Nucleus accumbens (tissue), 56 donors: ENCODE results near the gene SPRING1.
A peak's percentile ranks its signal among the peaks of the same experiment; 100 is the strongest.

ENCODE experiments used
- DNase-seq, 56 donors: peaks; one replicate each; lab custom pipeline; 2025; lab: John Stamatoyannopoulos, UW

SPRING1 gene

DNA sequence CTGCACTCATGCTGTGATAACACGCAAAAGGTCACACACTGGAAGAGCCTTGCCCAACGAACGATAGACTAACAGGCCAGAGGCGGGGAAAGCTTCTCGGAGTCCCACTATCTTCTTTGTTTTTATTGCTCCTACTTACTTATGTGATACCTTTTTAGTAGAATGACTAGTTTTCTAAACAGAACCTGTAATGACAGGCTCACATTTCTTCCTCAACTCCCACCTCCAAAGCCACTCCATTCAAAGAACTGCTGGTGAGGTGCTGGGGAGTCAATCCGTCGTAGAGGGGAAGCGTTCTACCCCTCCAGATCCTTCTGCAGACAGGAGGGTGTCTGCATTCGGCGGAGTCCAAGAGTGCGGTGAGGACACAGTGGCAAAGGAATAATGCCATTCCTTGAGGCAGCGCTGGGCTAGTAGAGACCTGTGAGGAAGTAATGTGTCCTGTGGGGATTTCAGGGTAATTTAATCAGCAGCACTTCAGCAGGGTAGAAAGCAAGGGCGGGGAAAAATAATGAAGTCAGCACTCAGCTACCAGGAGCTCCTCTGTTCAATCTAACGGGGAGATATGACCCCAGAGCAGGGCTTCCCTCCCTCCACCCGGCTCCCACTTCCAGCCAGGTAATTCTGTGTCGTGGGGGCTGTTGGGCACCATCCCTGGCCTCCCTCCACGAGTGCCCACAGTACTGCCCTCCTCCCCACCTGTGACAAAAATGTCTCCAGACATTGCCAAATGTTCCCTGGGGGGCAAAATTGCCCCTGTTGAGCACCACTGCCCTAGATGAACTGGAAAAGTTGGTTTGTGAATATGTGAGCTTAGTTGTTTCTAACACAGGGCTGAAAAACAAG is 25.2 kb downstream of the SPRING1 start:
- no peak for DNase-seq

DNA sequence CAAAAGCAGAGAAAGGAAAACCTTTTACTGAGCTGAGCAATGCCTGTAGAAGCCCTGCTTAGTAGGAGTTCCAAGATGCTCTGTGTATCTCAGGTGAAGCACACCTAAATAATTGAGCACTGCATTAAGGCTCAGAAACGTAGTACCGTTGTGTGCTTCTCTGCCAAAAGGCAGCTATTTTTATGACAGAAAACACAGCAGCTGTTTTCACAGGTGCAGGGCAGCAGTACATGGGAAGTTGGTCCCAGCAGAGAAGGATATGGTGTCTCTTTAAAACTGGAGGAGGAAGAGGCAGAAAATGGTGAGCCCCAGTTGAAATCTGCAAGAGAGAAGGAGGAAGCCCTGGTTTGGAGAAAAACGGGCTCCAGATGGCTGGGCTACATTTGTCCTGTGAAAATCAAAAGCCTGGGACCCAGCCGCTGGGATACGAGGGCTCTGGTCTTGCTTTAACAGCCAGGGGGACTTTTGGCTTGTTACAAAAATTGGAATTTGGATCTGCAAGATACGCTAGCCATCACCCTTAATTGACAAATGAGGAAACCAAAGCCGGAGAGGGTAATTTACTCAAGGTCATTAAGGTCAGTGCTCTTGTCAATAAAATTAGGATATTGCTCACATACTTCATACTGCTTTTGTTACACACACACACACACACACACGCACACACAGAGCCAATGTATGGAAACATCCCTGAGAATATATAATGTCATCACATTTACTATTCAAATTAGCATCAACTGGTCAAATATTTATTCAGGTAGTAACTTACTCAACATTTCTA is 27.3 kb downstream of the SPRING1 start:
- no peak for DNase-seq

DNA sequence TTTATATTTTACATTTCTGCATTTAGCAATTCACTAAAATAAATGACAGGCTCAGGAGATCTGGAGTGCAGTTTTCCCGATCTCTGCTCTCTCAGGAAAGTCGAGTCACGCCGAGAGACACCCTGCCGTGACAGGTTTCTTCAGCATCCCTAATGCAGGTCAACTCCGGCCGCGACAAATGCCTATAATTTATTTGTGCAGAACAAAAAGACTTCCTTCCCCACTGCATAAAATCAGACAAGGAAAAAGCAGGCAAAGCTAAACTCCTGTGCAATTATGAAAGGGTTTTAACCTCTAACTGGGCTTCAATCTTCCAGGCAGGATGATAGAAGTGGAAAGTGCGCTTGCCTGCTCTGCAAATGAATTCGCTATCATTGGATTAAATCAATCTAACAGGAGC is 28.1 kb downstream of the SPRING1 start:
- no peak for DNase-seq

DNA sequence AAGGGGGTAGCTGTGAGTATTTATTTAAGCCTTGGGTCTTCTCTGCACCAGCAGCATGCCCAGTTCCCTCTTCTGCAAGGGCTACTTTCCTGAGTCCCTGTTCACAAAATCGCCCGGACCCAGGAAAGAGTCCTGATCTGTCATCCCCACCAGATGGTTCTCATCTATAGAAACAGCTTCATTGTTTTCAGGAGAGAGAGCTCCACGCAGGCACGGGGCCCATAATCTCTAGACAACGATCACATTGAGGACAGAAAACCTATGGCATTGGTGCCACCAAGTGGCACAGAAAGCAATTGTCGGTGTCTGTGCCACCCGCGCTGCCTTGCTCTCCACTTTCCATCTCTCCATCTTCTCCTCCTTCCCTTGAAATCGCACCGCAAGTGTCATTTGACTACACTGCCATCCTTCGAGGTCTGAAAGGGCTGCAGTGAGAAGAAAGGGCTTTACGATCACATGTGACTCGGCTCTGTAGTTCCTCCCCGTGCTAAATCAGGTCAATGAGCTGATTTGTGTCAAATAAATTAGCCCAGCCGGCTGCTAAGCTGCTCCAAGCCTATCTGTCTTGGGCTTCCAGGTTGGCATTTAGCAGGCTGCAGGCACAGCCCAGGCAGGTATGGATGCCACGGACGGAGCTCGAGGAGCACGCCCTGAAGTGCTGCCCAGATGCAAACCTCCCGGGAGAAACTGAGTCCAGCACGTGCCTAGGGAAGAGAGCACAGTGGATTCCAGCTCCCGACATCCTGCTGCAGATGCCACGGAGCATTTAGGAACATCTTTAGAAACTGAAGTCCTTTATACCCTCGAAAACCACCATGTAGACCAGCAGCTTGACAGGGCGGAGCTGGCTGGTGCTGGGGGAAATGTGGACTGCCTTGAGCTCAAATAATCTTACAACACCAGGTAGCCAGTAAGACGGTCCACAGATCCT is 28.8 kb downstream of the SPRING1 start:
- peak; percentile 18 to 93 (median 78) for DNase-seq

DNA sequence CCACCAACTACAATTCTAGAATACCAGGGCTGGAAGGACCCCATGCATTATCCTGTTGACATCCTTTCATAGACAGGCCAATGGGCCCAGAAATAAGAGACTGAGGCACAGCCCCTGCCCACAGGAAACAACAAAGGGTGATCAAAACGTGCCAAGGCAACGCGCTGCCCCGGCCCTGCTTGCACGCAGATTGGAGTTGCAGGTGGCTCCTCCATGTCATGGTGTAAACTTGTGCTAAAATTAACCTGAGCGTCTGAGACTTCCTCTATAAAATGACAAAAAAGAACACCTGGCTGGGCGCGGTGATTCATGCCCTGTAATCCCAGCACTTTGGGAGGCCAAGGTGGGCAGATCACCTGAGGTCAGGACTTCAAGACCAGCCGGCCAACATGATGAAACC is 30.1 kb downstream of the SPRING1 start:
- no peak for DNase-seq

DNA sequence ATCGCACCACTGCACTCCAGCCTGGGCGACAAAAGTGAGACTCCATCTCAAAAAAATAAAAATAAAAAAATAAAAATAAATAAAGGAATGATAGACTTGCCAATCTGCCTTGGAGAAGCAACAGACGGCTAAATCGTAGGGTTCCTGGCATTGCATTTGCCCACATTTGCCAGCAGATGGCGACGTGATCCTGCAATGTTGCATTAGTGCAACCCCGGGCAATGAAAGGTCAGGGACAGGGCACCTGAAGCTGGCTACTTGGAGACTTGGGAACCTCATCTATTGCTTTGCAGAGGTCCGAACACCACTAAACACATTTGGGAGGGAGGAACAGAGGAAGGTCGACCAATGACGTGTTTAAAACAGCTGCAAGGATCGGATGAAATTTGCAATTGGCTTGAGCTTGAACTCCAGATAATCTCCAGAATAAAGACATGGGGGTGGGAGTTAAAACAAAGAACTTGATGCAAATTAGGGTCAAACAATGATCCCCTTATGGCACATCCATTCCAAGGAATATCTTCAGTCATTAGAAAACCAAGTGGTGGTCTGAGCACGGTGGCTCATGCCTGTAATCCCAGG is 34.6 kb downstream of the SPRING1 start:
- peak in 49 of 56 donors; percentile 8 to 84 (median 53) for DNase-seq

DNA sequence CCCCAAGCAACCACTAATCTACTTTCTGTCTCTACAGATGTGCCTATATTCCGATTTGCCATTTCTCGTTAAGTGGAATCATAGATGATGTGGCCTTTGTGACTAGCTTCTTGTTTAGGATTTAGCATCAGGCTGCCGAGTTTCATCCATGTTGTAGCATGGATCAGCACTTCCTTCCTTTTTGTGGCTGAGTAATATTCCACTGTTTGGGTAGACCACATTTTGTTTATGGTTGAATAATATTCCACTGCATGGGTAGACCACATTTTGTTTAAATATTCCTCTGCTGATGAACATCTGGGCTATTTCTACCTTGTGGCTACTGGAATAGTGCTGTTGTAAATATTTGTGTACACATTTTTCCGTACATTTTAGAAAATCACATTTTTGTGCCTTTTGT is 36.4 kb downstream of the SPRING1 start:
- DNase-seq = no peak

DNA sequence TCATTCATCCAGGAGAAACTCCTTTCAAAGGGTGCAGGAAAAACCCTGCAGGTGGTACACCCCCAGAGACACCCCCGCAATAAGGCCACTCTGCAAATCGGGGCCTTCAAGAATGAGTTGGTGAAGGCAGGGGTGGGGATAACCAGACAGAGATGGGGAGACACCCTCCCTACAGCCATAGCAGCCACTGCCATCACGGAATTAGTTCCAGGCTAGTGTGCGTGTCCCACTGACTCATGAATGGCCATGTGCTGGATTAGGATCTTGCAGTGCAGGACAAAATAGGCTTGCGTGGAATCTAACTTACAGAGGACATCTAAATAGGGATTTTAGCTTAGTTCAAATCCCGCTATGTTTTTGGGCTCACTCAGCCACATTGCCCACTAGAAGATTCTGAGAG is 37.8 kb downstream of the SPRING1 start:
- DNase-seq = no peak

DNA sequence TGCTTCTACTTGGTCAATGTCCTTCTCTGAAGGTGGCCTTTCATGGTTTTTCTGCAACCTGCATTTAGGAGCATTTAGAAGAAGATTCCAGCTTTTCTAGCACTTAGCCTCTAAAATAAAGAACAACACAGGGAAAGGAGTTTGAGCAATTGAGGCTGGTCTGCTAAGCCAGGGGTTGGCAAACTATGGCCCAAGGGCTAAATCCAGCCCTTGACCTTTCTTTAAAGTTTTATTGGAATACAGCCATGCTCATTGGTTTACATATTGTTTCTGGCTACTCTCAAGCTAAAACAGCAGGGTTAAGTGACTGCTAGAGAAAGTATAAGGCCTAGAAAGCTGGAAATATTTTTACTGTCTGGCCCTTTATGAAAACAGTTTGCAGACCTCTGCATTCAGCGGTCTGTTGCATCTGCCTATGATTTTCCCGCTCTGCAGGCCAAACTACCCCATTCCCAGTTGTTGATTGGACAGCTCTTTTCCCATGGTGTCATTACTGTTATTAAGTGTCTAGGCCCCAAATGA is 39.3 kb downstream of the SPRING1 start:
- no peak for DNase-seq

DNA sequence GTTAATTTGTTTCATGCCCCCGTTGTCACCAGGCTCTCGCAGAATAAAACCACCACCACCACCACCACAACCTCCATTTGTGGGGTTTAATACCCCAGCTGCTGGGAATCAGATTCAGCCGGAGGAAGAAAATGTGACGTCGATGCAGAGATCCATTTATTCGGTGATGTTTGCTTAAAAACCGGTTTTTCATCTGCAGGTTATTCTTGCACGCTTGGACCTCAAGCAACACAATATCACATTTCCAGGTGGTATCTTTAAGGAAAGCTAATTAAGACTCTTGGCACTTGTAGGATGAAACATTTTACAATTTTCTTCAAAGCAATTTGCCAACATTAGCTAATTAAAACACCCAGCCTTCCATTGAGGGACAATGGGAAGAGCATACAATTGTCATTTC is 39.8 kb downstream of the SPRING1 start:
- no peak for DNase-seq

DNA sequence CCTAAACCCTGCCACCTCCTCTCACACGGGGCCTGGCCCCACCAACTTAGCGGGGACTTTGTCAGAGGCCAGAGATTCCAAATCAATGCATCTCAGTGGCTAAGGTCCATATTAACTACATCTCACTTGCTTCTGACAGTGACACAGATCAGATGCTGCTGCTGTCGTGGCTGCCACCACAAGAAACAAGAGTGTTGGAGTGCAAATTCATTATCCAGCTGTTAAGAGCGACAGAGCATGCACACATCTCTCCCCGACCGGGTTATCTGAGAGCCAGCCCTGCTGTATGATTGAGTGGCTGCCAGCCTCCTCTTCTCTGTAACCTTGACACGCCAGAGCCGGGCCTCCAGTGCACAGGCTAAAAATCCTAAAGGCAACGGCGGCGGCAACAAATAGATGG is 40.2 kb downstream of the SPRING1 start:
- DNase-seq = no peak

DNA sequence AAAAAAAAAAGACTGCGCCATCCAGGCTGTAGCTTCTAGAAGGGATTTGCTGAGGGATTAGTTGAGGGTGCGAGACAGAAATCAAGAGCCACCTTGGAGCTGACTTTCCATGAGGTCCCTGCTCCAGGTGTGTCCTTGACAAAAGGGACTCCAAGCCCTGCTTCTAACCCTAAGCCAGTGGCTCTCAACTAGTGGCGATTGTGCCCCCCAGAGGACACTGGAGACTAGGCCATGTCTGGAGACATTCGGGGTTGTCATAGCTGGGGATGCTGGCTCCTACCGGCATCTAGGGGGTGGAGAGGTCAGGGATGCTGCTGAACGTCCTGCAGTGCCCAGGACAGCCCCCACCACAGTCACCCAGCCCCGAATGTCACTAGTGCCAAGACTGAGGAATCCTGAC is 40.6 kb downstream of the SPRING1 start:
- DNase-seq = peak in 3 of 56 donors; percentile 18 to 30 (median 22)

DNA sequence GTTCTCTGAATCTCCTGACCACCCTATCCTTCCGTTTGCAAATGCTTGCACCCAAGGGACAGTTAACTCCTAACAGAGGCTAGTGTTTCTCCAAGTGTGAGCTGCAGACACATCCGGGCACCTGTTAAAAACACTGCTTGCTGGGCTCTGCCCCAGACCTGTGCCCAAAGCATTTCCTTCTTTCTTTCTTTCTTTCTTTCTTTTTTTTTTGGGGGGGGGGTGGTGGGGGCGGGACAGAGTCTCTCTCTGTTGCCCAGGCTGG is 42.5 kb downstream of the SPRING1 start:
- no peak for DNase-seq

DNA sequence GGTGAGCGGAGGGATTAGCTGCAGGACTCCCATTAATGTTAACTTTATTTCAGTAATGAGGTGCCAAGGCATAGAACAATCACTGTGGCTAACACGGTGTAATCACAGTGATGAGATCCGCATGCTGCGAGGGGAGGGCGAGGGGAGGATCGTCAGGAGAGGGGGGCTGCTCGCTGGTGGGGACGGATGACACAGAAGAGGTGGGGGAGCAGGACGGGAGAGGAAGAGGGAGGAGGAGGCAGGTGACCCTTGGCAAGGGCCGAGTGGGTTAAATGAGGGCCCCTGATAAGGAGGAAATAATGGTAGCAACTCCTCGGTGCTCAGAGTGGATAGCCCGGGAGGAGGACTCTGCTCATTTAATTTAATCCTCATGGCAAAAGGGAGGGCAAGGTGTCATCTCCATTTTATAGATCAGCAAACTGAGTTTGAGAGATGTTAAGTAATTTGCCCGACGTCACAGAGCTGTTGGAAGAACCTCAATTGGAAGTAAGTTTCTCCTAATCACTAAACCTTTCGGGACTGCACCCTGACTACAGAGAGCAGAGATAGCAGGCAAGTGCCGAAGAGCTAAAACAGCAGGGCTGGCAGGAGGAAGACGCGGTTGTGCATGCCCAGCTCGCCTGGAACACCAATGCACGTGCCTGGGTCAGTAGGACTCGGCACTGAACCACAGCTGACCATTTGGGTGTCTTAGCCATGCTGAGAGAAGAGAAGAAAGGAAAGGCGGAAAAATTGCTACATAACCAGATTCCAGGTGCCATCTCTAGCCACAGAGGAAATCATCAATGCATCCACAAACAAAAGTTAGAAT is 43.0 kb downstream of the SPRING1 start:
- DNase-seq = no peak

DNA sequence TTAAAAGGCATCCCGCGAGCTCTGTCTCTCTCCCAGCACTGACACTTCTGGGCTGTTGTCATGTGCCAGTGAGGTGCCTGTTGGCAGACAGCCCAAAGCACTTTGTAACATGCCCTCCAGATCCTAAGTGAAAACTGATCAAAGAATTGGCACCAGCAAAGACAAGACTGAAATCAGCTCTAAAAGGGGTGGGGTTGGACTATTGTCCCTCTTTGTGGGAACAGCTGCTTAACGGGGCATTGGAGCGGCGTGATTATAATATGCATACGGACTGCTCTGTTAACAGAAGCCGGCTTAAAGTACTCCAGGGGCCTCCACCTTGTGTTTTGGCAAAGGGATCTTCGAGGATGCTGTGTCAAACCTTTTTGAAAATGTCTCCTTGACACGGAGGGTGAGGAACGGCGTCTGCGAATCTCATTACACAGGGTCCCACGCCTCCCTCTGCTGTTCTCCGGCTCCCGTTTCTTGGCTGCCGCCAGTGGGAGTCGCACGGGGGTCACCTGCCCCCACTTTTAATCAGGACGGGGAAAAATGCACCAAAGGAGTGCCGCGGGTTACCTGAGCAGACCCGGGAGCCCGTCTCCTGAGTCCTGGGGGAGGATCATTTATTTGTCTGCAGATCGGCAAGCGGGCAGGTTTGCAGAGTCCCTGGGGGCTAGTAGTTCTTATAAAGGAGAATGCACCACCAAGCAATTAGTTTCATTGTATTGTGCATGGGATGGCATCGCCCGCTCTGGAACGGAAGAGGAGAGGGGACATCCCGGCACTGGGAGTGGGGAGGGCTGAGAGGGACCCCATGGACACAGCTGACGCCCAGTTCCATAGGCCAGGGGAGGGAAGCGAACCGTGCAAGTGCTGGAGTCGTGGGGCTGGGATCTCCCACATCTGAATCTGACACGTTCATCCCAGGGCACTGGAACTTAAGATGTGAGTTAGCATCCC is 44.3 kb downstream of the SPRING1 start:
- DNase-seq = peak in 2 of 56 donors; percentile 10 to 11

DNA sequence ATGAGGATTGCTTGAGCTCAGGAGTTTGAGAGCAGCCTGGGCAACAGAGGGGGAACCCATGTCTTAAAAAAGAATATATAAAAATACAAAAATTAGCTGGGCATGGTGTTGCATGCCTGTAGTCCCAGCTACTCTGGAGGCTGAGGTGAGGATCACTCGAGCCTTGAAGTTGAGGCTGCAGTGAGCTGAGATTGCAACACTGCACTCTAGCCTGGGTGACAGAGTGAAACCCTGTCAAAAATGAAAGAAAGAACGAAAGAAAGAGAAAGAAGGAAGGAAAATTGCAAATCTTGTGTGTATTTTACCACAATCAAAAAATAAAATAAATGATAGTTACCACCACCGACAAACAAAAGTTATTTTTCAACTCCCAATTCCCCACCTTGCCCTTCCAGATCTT is 45.3 kb downstream of the SPRING1 start:
- no peak for DNase-seq

DNA sequence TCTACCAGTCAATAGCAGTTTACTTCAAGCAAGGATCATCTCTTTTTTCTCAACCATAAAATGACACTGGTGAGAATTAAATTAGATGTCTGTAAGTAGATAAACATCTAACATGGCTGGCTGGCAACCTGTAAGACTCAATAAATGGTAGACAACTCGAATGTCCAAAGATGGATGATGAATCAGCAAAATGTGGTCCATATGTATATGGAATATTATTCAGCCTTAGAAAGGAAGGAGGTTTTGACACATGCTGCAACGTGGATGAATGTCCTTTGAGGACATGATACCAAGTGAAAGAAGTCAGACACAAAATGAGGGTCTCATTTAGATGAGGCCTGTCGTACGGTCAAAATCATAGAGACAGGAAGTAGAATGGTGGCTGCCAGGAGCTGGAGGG is 46.2 kb downstream of the SPRING1 start:
- DNase-seq = no peak

DNA sequence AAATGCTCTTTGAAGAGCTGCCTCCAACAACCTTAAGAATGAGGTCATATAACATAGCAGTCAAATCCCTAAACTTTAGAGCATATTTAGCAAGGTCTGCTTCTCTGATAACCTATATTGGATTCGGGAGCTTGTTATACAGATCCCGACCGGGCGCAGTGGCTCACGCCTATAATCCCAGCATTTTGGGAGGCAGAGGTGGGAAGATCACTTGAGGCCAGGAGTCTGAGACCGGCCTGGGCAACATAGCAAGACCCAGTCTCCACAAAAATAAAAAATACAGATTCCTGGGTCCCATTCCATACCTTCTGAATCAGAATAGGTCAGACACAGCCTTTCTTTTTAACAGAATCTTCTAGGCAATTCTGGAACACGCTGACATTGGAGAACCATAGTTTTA is 46.7 kb downstream of the SPRING1 start:
- DNase-seq = no peak
